Epithelial cell of esophagus (primary cell): ENCODE data around the gene ARF1.

Source experiments
- DNase-seq: peaks from one replicate; pipeline ENCODE4 v3.0.0; 2010; ENCODE audit warnings: low read depth
- H3K4me3 ChIP-seq: 2 replicates; pipeline ENCODE4 v1.5.1; 2011; ENCODE audit warnings: mild to moderate bottlenecking, low read length, control low read depth
- CTCF ChIP-seq: IDR thresholded peaks from 2 replicates; pipeline ENCODE4 v1.5.1; 2011; ENCODE audit warnings: low read depth, mild to moderate bottlenecking, low read length, control low read depth, inconsistent platforms; ENCODE audit not compliant: insufficient read depth; ENCODE audit errors: missing control alignments

ARF1 gene

GRCh38 chr1:228066416-228066815 is 16.1 kb upstream of the ARF1 start:
- H3K4me3 ChIP-seq: no peak overlapping the region
- no peak for TF ChIP-seq CTCF
- no peak for DNase-seq

GRCh38 chr1:228066891-228067654 is 15.4 kb upstream of the ARF1 start:
- H3K4me3 ChIP-seq: no peak overlapping the region
- TF ChIP-seq CTCF: no peak
- no peak for DNase-seq

- no peak for DNase-seq
- no peak overlapping the region for H3K4me3 ChIP-seq
- no peak for TF ChIP-seq CTCF
Measured at GRCh38 chr1:228068359-228068758, 14.1 kb upstream of the ARF1 start.

- DNase-seq: no peak
- no peak overlapping the region for H3K4me3 ChIP-seq
- TF ChIP-seq CTCF: no peak
Measured at GRCh38 chr1:228070173-228070572, 12.3 kb upstream of the ARF1 start.

- DNase-seq: no peak
- TF ChIP-seq CTCF: no peak
Measured at GRCh38 chr1:228070851-228071250, 11.7 kb upstream of the ARF1 start.

GRCh38 chr1:228071839-228072657 is 10.5 kb upstream of the ARF1 start:
- TF ChIP-seq CTCF: no peak
- no peak for DNase-seq
- H3K4me3 ChIP-seq: no peak overlapping the region

More at GRCh38 chr1:228070851-228071250, 11.7 kb upstream of the ARF1 start:
- H3K4me3 ChIP-seq: no peak overlapping the region
